GM12878 (cell line): ENCODE measurements around the gene OR6K6. TPM values are rescaled to one million over a fixed set of nuclear protein-coding genes. Genes with fewer than 3 reads are reported as not detected.

Experiments
- ATAC-seq: fragments of 200-7000 bp; cut with Tn5 transposase; 3 replicates; pipeline ENCODE4 v1.9.1; 2020; ENCODE audit warnings: mild to moderate bottlenecking, moderate library complexity
- BruUV-seq: library from RNA; stranded (reverse); fragments of 400-500 nt; replicated peaks from 2 replicates; lab custom pipeline; 2021; lab: Mats Ljungman, UMichigan
- CTCF ChIA-PET: fragments of 300-600 bp; sonication (Branson Sonifier 250); formaldehyde crosslinking; extraction: SDS; loops from one replicate; lab custom pipeline; 2021; ENCODE audit warnings: inconsistent platforms; lab: Yijun Ruan, JAX
- POLR2A ChIA-PET: fragments of 350-600 bp; formaldehyde crosslinking; extraction: SDS; loops from one replicate; lab custom pipeline; 2021; ENCODE audit warnings: inconsistent platforms; lab: Charles Lee
- RAD21 ChIA-PET: fragments of 300-600 bp; sonication (Branson Sonifier 250); formaldehyde crosslinking; loops from one replicate; lab custom pipeline; 2023; ENCODE audit warnings: antibody characterized with exemption; ENCODE audit not compliant: unreplicated experiment; lab: Charles Lee
- SMC1A ChIA-PET: fragments of 300-600 bp; sonication (Branson Sonifier 250); formaldehyde crosslinking; loops from one replicate; lab custom pipeline; 2023; ENCODE audit not compliant: unreplicated experiment, uncharacterized antibody; lab: Charles Lee
- DNase-seq: peaks from one replicate; pipeline ENCODE4 v3.0.0-alpha.2; 2011; ENCODE audit warnings: low read depth, low spot score
- FAIRE-seq: peaks from 3 replicates; lab custom pipeline; 2011; peaks lifted over from hg19 to GRCh38; lab: Jason Lieb, UNC
- H2AFZ ChIP-seq: 2 replicates; pipeline ENCODE4 v1.6.0; 2011; ENCODE audit warnings: low read depth, low read length, control low read depth; ENCODE audit not compliant: control insufficient read depth
- H3K27ac ChIP-seq: 2 replicates; pipeline ENCODE4 v1.5.1; 2011; ENCODE audit warnings: control low read depth; ENCODE audit not compliant: control insufficient read depth, insufficient read depth
- H3K27me3 ChIP-seq, 2 experiments: replicated peaks in 1 of 2; 2 replicates each; pipeline versions ENCODE4 v1.6.0 to v1.6.1; 2011; ENCODE audit warnings: low read length in 1 of 2; ENCODE audit not compliant: control insufficient read depth in 2 of 2, insufficient read depth in 2 of 2
- H3K36me3 ChIP-seq, 2 experiments: 2 replicates each; pipeline ENCODE4 v1.5.1; 2011; ENCODE audit warnings: low read length in 1 of 2; ENCODE audit not compliant: control insufficient read depth in 2 of 2, insufficient read depth in 2 of 2
- H3K4me1 ChIP-seq: 2 replicates; pipeline ENCODE4 v1.6.1; 2011; ENCODE audit warnings: mild to moderate bottlenecking, low read length, moderate library complexity, mixed read lengths; ENCODE audit not compliant: control insufficient read depth, insufficient read depth
- H3K4me2 ChIP-seq: 2 replicates; pipeline ENCODE4 v1.6.0; 2011; ENCODE audit warnings: control low read depth; ENCODE audit not compliant: control insufficient read depth, insufficient read depth
- H3K4me3 ChIP-seq: fragments of 200-600 bp; sonication (generic); 2 replicates; pipeline ENCODE4 v1.5.1; 2016
- H3K79me2 ChIP-seq: 2 replicates; pipeline ENCODE4 v1.6.0; 2011; ENCODE audit warnings: low read length; ENCODE audit not compliant: control insufficient read depth, insufficient read depth
- H3K9ac ChIP-seq: 2 replicates; pipeline ENCODE4 v1.8.0; 2011; ENCODE audit warnings: low read length, control low read depth, mixed read lengths; ENCODE audit not compliant: control insufficient read depth, insufficient read depth
- H3K9me3 ChIP-seq: replicated peaks from 3 replicates; pipeline ENCODE4 v1.5.1; 2011; ENCODE audit warnings: mild to moderate bottlenecking, low read length; ENCODE audit not compliant: control insufficient read depth, insufficient read depth
- H4K20me1 ChIP-seq: 2 replicates; pipeline ENCODE4 v1.6.0; 2011; ENCODE audit not compliant: control insufficient read depth, insufficient read depth
- BCL11A ChIP-seq: IDR thresholded peaks from 2 replicates; pipeline ENCODE4 v1.6.1; 2011; ENCODE audit warnings: low read depth, low read length
- BRCA1 ChIP-seq: IDR thresholded peaks from 2 replicates; pipeline ENCODE4 v1.6.1; 2011; ENCODE audit warnings: low read depth, low read length, improper control_type of control experiment
- CUX1 ChIP-seq: IDR thresholded peaks from 2 replicates; pipeline ENCODE4 v1.6.1; 2012; ENCODE audit warnings: improper control_type of control experiment, low read depth, low read length; ENCODE audit not compliant: insufficient replicate concordance
- HDAC6 ChIP-seq: fragments of 200-600 bp; sonication (generic); IDR thresholded peaks from one replicate; pipeline ENCODE4 v1.8.0; 2017; ENCODE audit warnings: antibody characterized with exemption; ENCODE audit not compliant: unreplicated experiment
- HDGF ChIP-seq: fragments of 450-650 bp; IDR thresholded peaks from 2 replicates; pipeline ENCODE4 v1.6.1; 2016; ENCODE audit warnings: antibody characterized with exemption
- IKZF2 ChIP-seq, 2 experiments: fragments of 450-650 bp; IDR thresholded peaks; 2 replicates each; pipeline ENCODE4 v1.6.1; 2017; ENCODE audit warnings: mild to moderate bottlenecking in 2 of 2, moderate library complexity in 2 of 2
- JUNB ChIP-seq: IDR thresholded peaks from 2 replicates; pipeline ENCODE4 v1.6.1; 2016; ENCODE audit warnings: antibody characterized with exemption, mild to moderate bottlenecking
- JUND ChIP-seq: IDR thresholded peaks from 2 replicates; pipeline ENCODE4 v1.6.1; 2012; ENCODE audit warnings: low read depth, mild to moderate bottlenecking, low read length, improper control_type of control experiment, moderate library complexity
- NFIC ChIP-seq: IDR thresholded peaks from 2 replicates; pipeline ENCODE4 v1.6.1; 2012; ENCODE audit warnings: low read depth, mild to moderate bottlenecking, inconsistent platforms, low read length, moderate library complexity
- NR2F1 ChIP-seq: fragments of 450-650 bp; conservative IDR thresholded peaks from 2 replicates; pipeline ENCODE4 v1.6.1; 2017; ENCODE audit warnings: mild to moderate bottlenecking
- PAX8 ChIP-seq: fragments of 450-650 bp; IDR thresholded peaks from 2 replicates; pipeline ENCODE4 v1.6.1; 2017; ENCODE audit warnings: mild to moderate bottlenecking, moderate library complexity
- PML ChIP-seq: IDR thresholded peaks from 2 replicates; pipeline ENCODE4 v1.6.1; 2012; ENCODE audit warnings: low read length, inconsistent platforms
- SMAD1 ChIP-seq: fragments of 450-650 bp; IDR thresholded peaks from 2 replicates; pipeline ENCODE4 v1.6.1; 2018; ENCODE audit warnings: mild to moderate bottlenecking, low read depth; ENCODE audit not compliant: partially characterized antibody
- SMAD5 ChIP-seq: IDR thresholded peaks from 2 replicates; pipeline ENCODE4 v1.6.1; 2016; ENCODE audit warnings: antibody characterized with exemption, low read depth
- TCF7 ChIP-seq: IDR thresholded peaks from 2 replicates; pipeline ENCODE4 v1.6.1; 2014; ENCODE audit warnings: antibody characterized with exemption, borderline replicate concordance
- ZNF384 ChIP-seq: IDR thresholded peaks from 2 replicates; pipeline ENCODE4 v1.6.1; 2012; ENCODE audit warnings: low read depth, mild to moderate bottlenecking, low read length, improper control_type of control experiment, borderline replicate concordance
- WGBS: methylation state at CpG from one replicate; pipeline ENCODE4 v1.1.6; 2016; ENCODE audit warnings: low lambda C conversion rate; ENCODE audit not compliant: insufficient replicate concordance, insufficient coverage; ENCODE audit errors: missing lambda C conversion rate; 5-methylcytosine and 5-hydroxymethylcytosine counted together
- in situ Hi-C: fragments of 300-500 bp; cut with MboI; formaldehyde crosslinking; loops from 9 replicates; pipeline ENCODE4 v1.14.3; 2018; ENCODE audit warnings: mixed read lengths
- intact Hi-C: fragments of 100-400 bp; cut with micrococcal nuclease; formaldehyde crosslinking; loops from one replicate; pipeline ENCODE4 v1.14.2; 2022; ENCODE audit not compliant: unreplicated experiment
- polyA plus RNA-seq, 11 experiments: library from polyadenylated mRNA; depleted of rRNA in 4 of 11; unstranded in 6 of 11; stranded (reverse) in 5 of 11; fragments of >200 nt; fragmentation: Nextera tagmentation in 4 of 11; fragmentation: Illumina TruSeq in 1 of 11; extraction: Ambion mirVana in 4 of 11; extraction: Trizol in 1 of 11; gene quantifications; 1 replicate in 1 of 11; 2 replicates in 10 of 11; pipeline versions ENCODE4 v1.2.1 to v1.2.3, GENCODE V29; 2011 to 2016; ENCODE audit warnings: inconsistent platforms in 2 of 11, missing spikeins in 2 of 11, low read depth in 1 of 11
- total RNA-seq, 4 experiments: library from RNA; depleted of rRNA in 3 of 4; stranded (reverse); fragments of >200 nt in 3 of 4; fragmentation: Illumina TruSeq in 1 of 4; extraction: Trizol in 1 of 4; gene quantifications; 2 replicates each; pipeline versions ENCODE4 v1.2.1 to v1.2.3, GENCODE V29; 2013 to 2021

Gene OR6K6
- total and polyA plus RNA-seq, 10 of the 15 experiments (the other 5 are each of a cell fraction or from before 2014, with no cell fraction given) = not detected

GRCh38 chr1:158720620-158721019 lies 33.9 kb upstream of the OR6K6 start, which contains the start of gene OR6K3:
OR6K3 (minus strand) TSS chr1:158720720; CDS start chr1:158718115, 2,605 bp downstream.
- no peak within 1 kb of the TSS for H3K27ac ChIP-seq
- SMC1A ChIA-PET = no interaction called here
- POLR2A ChIA-PET = no interaction called here
- RAD21 ChIA-PET = no interaction called here
- WGBS = 47% methylated on average over 2 of the region's 2 CpGs
- H3K36me3 ChIP-seq = no peaks in the 10 kb centered on the region
- no peaks in the 10 kb centered on the region for H3K27me3 ChIP-seq
- BruUV-seq = no TSS peak
- H3K4me2 ChIP-seq = no peak within 1 kb of the TSS
- H3K4me3 ChIP-seq = no peak within 1 kb of the TSS
- no peaks in the 10 kb centered on the region for H3K79me2 ChIP-seq
- FAIRE-seq = no peak
- H3K9ac ChIP-seq = no peak within 1 kb of the TSS
- ATAC-seq = no peak
- no peaks in the 10 kb centered on the region for H3K4me1 ChIP-seq
- H3K9me3 ChIP-seq = no peaks in the 10 kb centered on the region
- DNase-seq = no peak
- intact Hi-C loops = no loop called here
- H4K20me1 ChIP-seq = no peaks in the 10 kb centered on the region
- CTCF ChIA-PET = interaction anchor here (1.1 kb wide), 1 partner anchor 391 kb away, joined by 3 read pairs; no protein-coding TSS in a partner anchor
- TF ChIP-seq TCF7 (no peak), JUND (no peak), SMAD5 (no peak), PML (no peak), HDAC6 (no peak), BCL11A (no peak), IKZF2 (IDR thresholded peaks at IDR 0.05) (no peak)
- H2AFZ ChIP-seq = no peak within 1 kb of the TSS
- in situ Hi-C loops = no loop called here

DNA sequence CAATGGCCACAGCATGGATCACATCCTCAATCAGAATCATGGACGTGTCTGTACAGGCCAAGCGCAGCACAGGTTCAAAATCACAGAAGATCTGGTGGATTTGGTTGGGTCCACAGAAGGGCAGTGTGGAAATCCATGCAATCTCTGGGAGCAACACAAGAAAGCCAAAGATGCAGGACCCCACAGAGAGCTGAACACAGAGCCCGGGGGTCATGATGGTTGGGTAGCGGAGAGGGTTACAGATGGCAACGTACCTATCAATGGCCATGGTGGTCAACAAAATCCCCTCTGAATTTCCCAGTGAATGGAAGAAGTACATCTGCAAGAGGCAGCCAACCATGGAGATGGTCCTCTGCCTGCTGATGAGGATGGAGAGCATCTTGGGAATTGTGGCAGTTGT lies 30.1 kb upstream of the OR6K6 start:
- DNase-seq (no peak), ATAC-seq (no peak), FAIRE-seq (no peak)
- Histone ChIP-seq H3K27ac (no peak overlapping the region), H3K4me2 (no peak overlapping the region), H3K9ac (no peak overlapping the region), H3K36me3 (no peaks in the 10 kb centered on the region), H2AFZ (no peak overlapping the region), H3K4me1 (no peaks in the 10 kb centered on the region), H3K79me2 (no peaks in the 10 kb centered on the region), H3K27me3 (no peaks in the 10 kb centered on the region), H3K4me3 (no peak overlapping the region), H3K9me3 (no peaks in the 10 kb centered on the region), H4K20me1 (no peaks in the 10 kb centered on the region)
- in situ Hi-C loops = no loop called here
- ChIA-PET RAD21 (no interaction called here), POLR2A (no interaction called here), CTCF (interaction anchor here (0.6 kb wide), 1 partner anchor 512 kb away, joined by 3 read pairs; no protein-coding TSS in a partner anchor), SMC1A (no interaction called here)
- intact Hi-C loops = no loop called here
- BruUV-seq = no TSS peak
- 47% methylated on average over 5 of the region's 5 CpGs for WGBS
- TF ChIP-seq ZNF384 (no peak), BRCA1 (no peak), JUNB (no peak), PAX8 (no peak), CUX1 (no peak), HDGF (no peak), NR2F1 (no peak), SMAD1 (no peak), NFIC (no peak)
